GM12872 (cell line): ENCODE data around the gene DMXL1.

Experiments
- TF ChIP-seq, protein P1 (sequence below): IDR thresholded peaks from 3 replicates; pipeline ENCODE4 v1.5.1; 2011; ENCODE audit warnings: low read depth, mild to moderate bottlenecking, low read length, moderate library complexity; ENCODE audit not compliant: insufficient read depth

Gene DMXL1, protein sequence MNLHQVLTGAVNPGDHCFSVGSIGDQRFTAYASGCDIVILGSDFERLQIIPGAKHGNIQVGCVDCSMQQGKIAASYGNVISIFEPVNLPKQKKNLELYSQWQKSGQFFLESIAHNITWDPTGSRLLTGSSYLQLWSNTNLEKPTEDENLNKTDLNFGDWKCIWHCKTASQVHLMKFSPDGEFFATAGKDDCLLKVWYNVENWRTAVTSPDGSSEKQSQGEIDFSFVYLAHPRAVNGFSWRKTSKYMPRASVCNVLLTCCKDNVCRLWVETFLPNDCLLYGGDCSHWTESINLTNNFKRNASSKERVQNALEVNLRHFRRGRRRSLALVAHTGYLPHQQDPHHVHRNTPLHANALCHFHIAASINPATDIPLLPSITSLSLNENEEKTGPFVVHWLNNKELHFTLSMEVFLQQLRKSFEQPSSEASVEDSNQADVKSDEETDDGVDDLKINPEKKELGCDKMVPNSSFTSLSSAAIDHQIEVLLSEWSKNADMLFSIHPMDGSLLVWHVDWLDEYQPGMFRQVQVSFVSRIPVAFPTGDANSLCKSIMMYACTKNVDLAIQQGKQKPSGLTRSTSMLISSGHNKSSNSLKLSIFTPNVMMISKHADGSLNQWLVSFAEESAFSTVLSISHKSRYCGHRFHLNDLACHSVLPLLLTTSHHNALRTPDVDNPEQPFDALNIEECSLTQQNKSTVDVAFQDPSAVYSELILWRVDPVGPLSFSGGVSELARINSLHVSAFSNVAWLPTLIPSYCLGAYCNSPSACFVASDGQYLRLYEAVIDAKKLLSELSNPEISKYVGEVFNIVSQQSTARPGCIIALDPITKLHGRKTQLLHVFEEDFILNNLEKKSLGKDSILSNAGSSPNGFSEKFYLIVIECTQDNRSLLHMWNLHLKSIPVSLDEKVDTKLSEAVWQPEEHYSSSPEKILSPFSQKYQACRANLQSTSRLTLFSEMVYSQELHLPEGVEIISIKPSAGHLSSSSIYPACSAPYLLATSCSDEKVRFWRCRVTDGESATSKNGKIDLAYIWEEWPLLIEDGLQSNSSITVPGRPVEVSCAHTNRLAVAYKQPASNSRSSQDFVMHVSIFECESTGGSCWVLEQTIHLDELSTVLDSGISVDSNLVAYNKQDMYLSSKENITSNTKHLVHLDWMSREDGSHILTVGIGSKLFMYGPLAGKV (N-terminal part only)

DNA sequence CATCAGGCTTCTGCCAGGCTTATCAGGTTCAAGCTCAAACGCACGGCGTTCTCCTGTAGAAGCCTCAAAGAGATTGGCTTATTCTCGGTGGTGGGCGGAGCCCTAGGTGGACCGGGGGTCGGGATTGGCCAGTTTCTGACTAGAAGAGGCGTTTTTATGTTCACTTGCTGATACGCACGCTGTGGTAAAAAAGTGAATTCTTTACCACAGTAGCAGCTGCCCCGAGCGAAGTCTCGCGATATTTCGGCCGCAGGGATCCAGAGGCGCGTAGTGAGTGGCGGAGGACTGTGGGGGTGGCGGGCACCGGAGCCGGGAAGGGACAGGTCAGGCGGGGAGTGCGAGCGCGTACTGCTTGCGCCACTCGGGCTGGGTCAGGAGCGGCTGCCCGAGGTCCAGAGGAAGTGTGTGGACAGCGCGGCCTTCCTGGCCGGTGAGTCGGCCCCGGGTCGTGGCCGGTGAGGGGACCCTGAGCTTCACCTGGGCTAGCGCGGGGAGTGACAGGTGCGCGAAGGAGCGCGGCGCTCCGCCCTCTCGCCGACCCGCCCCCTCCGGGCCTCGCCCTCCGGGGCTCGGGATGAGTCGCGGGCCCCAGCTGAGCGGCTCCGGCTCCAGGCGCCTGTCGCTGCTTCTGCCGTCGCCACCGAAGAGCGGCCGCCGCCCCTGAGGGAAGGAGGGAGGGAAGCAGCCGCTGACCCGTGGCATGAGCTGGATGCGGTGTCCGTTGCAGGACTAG lies at the start of gene DMXL1:
DMXL1 (plus strand) TSS at position 260 of the 733 bp plus-strand sequence. CDS start 483 bp downstream, outside the sequence.
- TF ChIP-seq, protein P1, sequence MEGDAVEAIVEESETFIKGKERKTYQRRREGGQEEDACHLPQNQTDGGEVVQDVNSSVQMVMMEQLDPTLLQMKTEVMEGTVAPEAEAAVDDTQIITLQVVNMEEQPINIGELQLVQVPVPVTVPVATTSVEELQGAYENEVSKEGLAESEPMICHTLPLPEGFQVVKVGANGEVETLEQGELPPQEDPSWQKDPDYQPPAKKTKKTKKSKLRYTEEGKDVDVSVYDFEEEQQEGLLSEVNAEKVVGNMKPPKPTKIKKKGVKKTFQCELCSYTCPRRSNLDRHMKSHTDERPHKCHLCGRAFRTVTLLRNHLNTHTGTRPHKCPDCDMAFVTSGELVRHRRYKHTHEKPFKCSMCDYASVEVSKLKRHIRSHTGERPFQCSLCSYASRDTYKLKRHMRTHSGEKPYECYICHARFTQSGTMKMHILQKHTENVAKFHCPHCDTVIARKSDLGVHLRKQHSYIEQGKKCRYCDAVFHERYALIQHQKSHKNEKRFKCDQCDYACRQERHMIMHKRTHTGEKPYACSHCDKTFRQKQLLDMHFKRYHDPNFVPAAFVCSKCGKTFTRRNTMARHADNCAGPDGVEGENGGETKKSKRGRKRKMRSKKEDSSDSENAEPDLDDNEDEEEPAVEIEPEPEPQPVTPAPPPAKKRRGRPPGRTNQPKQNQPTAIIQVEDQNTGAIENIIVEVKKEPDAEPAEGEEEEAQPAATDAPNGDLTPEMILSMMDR = no peak

DNA sequence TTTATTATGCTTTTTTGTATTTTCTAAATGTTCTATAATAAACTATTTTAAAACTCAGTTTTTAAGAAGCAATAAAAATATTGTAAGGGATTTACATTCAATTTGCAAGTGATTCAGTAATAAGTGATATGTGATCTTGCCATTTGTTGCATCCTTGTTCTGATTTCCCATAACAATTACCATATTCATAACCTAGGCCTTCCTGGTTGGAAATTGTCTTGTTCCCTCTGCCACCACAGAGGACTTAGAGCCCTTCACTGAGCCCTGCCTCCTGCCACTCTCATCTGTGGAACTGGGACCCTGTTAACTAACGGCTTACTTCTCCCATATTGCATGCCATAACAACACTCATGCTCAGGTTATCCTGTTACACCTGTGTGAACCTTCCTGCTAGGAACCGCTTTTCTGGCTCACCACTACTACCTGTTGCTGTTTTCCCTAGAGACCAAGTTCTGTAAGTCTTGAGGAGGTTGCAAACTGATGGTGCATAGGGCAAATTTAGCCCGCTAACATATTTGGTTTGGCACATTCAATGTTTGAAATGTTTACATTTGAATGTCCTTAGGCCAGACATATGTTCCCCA lies 49.6 kb upstream of the DMXL1 start:
- TF ChIP-seq, protein P1 = no peak

DNA sequence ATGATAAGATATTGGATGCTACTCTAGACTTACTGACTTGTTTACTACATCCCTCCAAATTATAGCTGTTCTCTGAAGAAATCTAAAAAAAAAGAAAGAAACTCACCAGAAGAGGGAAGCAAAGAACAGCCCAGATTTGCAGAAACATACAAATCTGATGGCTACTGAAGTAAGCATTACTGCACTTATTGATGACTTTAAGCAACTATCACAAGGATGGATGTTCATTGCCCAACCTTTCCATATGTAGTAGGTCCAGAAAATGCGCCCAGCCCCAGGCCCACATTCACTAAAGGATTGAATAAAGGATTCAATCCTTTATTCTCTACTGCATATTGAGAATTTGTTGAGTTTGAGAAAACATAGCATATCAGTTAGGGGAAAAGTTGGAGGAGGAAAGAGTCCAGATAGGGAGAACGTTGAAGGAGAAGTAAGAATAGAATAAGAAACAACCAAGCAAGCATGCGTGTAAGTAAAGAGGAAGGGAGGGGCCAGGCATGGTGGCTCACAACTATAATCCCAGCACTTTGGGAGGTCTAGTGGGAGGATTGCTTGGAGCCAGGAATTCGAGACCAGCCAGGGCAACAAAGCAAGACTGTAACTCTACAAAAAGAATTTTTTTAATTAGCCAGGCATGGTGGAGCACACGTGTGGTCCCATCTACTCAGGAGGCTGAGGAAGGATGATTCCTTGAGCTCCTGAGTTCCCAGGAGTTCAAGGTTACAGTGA lies 48.7 kb upstream of the DMXL1 start:
- TF ChIP-seq, protein P1 = peak; percentile 48; the same call in 2 of the 3 replicates

DNA sequence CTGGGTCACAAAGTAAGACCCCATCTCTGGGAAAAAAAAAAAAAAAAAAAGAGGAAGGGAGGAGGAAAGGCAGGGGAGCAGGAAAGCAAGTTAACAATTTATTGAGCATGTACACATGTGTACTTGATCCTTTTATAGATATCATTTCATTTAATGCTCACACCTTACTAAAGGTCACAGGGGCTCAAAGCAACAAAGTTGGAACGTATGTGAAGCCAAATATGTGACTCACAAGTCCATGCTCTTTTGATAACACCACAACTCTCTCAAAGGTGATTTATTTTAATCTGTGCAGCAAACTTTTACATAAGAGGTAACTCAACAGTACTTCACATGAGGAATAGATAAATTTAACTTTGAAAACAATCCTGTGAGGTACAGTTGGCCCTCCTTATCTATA lies 48.1 kb upstream of the DMXL1 start:
- TF ChIP-seq, protein P1 = no peak

DNA sequence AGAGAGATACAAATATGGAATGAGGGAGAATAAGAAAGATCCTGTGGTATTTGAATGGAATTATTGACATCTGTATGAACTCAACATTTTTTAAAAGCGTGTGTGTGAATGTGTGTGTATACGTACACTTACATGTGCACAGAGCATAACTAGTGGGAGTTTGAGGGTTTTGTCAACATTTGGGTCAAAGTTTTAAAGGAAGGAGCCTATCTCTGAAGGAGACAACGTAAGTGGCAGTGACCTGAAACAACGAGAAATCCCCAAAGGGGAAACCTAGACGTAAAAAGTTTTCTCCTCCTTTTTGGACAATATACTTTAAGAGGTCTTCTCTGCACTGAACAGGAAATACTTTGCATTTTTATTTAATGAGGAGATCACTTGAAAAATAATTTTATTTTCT lies 42.3 kb upstream of the DMXL1 start:
- TF ChIP-seq, protein P1 = no peak
